ENCODE data around the gene GLTP. TPM values are rescaled to one million over a fixed set of nuclear protein-coding genes. Genes with fewer than 3 reads are reported as not detected.

GLTP gene
- total and polyA plus RNA-seq, 2 experiments from 2014 or later: 28.4 to 33.4 TPM

- Histone ChIP-seq H3K79me2 (no peaks in the 10 kb centered on the region), H3K4me2 (no peak overlapping the region), H3K27me3 (no peaks in the 10 kb centered on the region), H4K20me1 (ENCODE audit: insufficient read depth, poor library complexity, severe bottlenecking) (no peaks in the 10 kb centered on the region), H3K4me1 (ENCODE audit: insufficient read depth) (peaks cover 7% of the 10 kb centered on the region), H3K36me3 (replicated peaks; ENCODE audit: insufficient read depth, low read depth) (no peaks in the 10 kb centered on the region), H3K9me2 (replicated peaks; ENCODE audit: insufficient read depth) (no peaks in the 10 kb centered on the region), H3K4me3 (no peak overlapping the region), H3K9me3 (ENCODE audit: low read depth) (no peaks in the 10 kb centered on the region), H3K27ac (no peak overlapping the region), H2AFZ (no peak overlapping the region)
- TF ChIP-seq CTCF (IDR thresholded peaks at IDR 0.05; ENCODE audit: poor library complexity) (no peak), EZH2 (IDR thresholded peaks at IDR 0.05; ENCODE audit: borderline replicate concordance) (no peak), EZH2phosphoT487 (IDR thresholded peaks at IDR 0.05; ENCODE audit: low read depth, severe bottlenecking, unreplicated experiment) (no peak)
- WGBS (ENCODE audit: low lambda C conversion rate, missing lambda C conversion rate): 92% methylated on average over 11 of the region's 11 CpGs
- no peak for DNase-seq (ENCODE audit: low spot score)
These were observed 46.3 kb upstream of the GLTP start for GRCh38 chr12:109926488-109927210.

- Histone ChIP-seq H3K27ac (no peak overlapping the region), H3K36me3 (replicated peaks; ENCODE audit: insufficient read depth, low read depth) (no peaks in the 10 kb centered on the region)
- 87% methylated on average over 8 of the region's 8 CpGs for WGBS (ENCODE audit: low lambda C conversion rate, missing lambda C conversion rate)
These were observed 45.7 kb upstream of the GLTP start for GRCh38 chr12:109926016-109926415.

GRCh38 chr12:109925185-109925840 is 45.0 kb upstream of the GLTP start:
- no peaks in the 10 kb centered on the region for H3K27me3 ChIP-seq
- H3K4me2 ChIP-seq: no peak overlapping the region
- no peak for TF ChIP-seq EZH2 (IDR thresholded peaks at IDR 0.05; ENCODE audit: borderline replicate concordance)
- no peak for TF ChIP-seq CTCF (IDR thresholded peaks at IDR 0.05; ENCODE audit: poor library complexity)
- no peak for TF ChIP-seq EZH2phosphoT487 (IDR thresholded peaks at IDR 0.05; ENCODE audit: low read depth, severe bottlenecking, unreplicated experiment)
- H3K4me3 ChIP-seq: no peak overlapping the region
- H3K9me3 ChIP-seq (ENCODE audit: low read depth): no peaks in the 10 kb centered on the region
- H3K4me1 ChIP-seq (ENCODE audit: insufficient read depth): peaks cover 5% of the 10 kb centered on the region
- H3K27ac ChIP-seq: no peak overlapping the region
- H3K9me2 ChIP-seq (replicated peaks; ENCODE audit: insufficient read depth): no peaks in the 10 kb centered on the region
- WGBS (ENCODE audit: low lambda C conversion rate, missing lambda C conversion rate): 65% methylated on average over 17 of the region's 20 CpGs
- no peak overlapping the region for H2AFZ ChIP-seq
- DNase-seq (ENCODE audit: low spot score): no peak
- H4K20me1 ChIP-seq (ENCODE audit: insufficient read depth, poor library complexity, severe bottlenecking): no peaks in the 10 kb centered on the region
- no peaks in the 10 kb centered on the region for H3K36me3 ChIP-seq (replicated peaks; ENCODE audit: insufficient read depth, low read depth)
- no peaks in the 10 kb centered on the region for H3K79me2 ChIP-seq

More at GRCh38 chr12:109926016-109926415, 45.7 kb upstream of the GLTP start:
- H3K9me2 ChIP-seq (replicated peaks; ENCODE audit: insufficient read depth): no peaks in the 10 kb centered on the region
- peaks cover 7% of the 10 kb centered on the region for H3K4me1 ChIP-seq (ENCODE audit: insufficient read depth)
- H2AFZ ChIP-seq: no peak overlapping the region
- no peaks in the 10 kb centered on the region for H3K9me3 ChIP-seq (ENCODE audit: low read depth)
- TF ChIP-seq CTCF (IDR thresholded peaks at IDR 0.05; ENCODE audit: poor library complexity): no peak
- TF ChIP-seq EZH2 (IDR thresholded peaks at IDR 0.05; ENCODE audit: borderline replicate concordance): no peak
- no peak for TF ChIP-seq EZH2phosphoT487 (IDR thresholded peaks at IDR 0.05; ENCODE audit: low read depth, severe bottlenecking, unreplicated experiment)
- no peak for DNase-seq (ENCODE audit: low spot score)
- no peaks in the 10 kb centered on the region for H3K79me2 ChIP-seq
- H4K20me1 ChIP-seq (ENCODE audit: insufficient read depth, poor library complexity, severe bottlenecking): no peaks in the 10 kb centered on the region
- no peaks in the 10 kb centered on the region for H3K27me3 ChIP-seq
- no peak overlapping the region for H3K4me3 ChIP-seq
- no peak overlapping the region for H3K4me2 ChIP-seq
